Adrenal gland (tissue), 12 donors: ENCODE measurements around the gene TTLL11. TPM values are rescaled to one million over a fixed set of nuclear protein-coding genes. Genes with fewer than 3 reads are reported as not detected.

Source experiments
- DNase-seq, 7 donors: peaks; one replicate each; pipeline ENCODE4 v3.0.0-alpha.2; 2019 to 2020
- H3K27ac ChIP-seq, 5 donors: fragments of 200-600 bp; sonication (generic) in 4 of 5; 1 replicate in 3 of 5; 2 replicates in 2 of 5; pipeline versions ENCODE4 v1.5.1 to v1.8.0; 2016 to 2020; ENCODE audit warnings: mild to moderate bottlenecking in 1 of 5
- H3K27me3 ChIP-seq: fragments of 200-600 bp; 2 replicates; pipeline ENCODE4 v1.8.0; 2021
- H3K36me3 ChIP-seq, 2 donors: fragments of 200-600 bp; replicated peaks in 1 of 2; 1 replicate in 1 of 2; 2 replicates in 1 of 2; pipeline versions ENCODE4 v1.5.1 to v1.8.0; 2018 to 2022
- H3K4me1 ChIP-seq, 2 donors: fragments of 200-600 bp; replicated peaks in 1 of 2; 1 replicate in 1 of 2; 2 replicates in 1 of 2; pipeline versions ENCODE4 v1.5.1 to v1.8.0; 2018 to 2021
- H3K4me3 ChIP-seq, 4 donors: fragments of 200-600 bp; sonication (generic) in 3 of 4; one replicate each; pipeline ENCODE4 v1.5.1; 2016 to 2018
- H3K9me3 ChIP-seq, 3 donors: fragments of 200-600 bp; sonication (generic) in 1 of 3; replicated peaks in 1 of 3; 1 replicate in 2 of 3; 2 replicates in 1 of 3; pipeline versions ENCODE4 v1.5.1 to v1.8.0; 2016 to 2021
- POLR2A ChIP-seq, 2 donors: fragments of 450-650 bp; IDR thresholded peaks; one replicate each; pipeline ENCODE4 v1.6.1; 2017; ENCODE audit warnings: antibody characterized with exemption in 2 of 2, mild to moderate bottlenecking in 2 of 2, moderate library complexity in 1 of 2
- WGBS, 4 donors: extraction: QIAGEN DNeasy Blood & Tissue Kit in 2 of 4; methylation state at CpG; one replicate each; pipeline versions ENCODE4 v1.1.5 to v1.1.7; 2013 to 2017; 5-methylcytosine and 5-hydroxymethylcytosine counted together
- intact Hi-C, 2 donors: fragments of 100-400 bp; cut with DNase I; formaldehyde crosslinking; loops; one replicate each; pipeline versions ENCODE4 v1.14.1 to v1.15.0; 2022 to 2023
- polyA plus RNA-seq, 3 donors: library from polyadenylated mRNA; stranded (reverse); fragments of 200-250 nt in 2 of 3; fragments of 350-450 nt in 1 of 3; fragmentation: Illumina TruSeq in 1 of 3; extraction: RNeasy Lipid Tissue Mini Kit (QIAGEN cat#74804) in 1 of 3; gene quantifications; one replicate each; pipeline ENCODE4 v1.2.3, GENCODE V29; 2013 to 2014
- total RNA-seq, 9 donors: library from RNA; depleted of rRNA in 4 of 9; stranded (reverse); fragments of >200 nt in 4 of 9; fragments of 120-200 nt in 1 of 9; fragmentation: NEBNext Ultra II Directional in 1 of 9; extraction: Animal tissue kit (Norgen Biotek cat#: 25700) in 1 of 9; gene quantifications; one replicate each; pipeline versions ENCODE4 v1.1.0 to v1.2.4, GENCODE V29; 2013 to 2023
- TF ChIP-seq, protein P1 (sequence below), 6 experiments: fragments of 450-650 bp in 4 of 6; fragments of 200-600 bp in 2 of 6; sonication (generic) in 1 of 6; IDR thresholded peaks; 1 replicate in 5 of 6; 2 replicates in 1 of 6; pipeline versions ENCODE4 v1.5.1 to v1.8.0; 2016 to 2021; ENCODE audit warnings: antibody characterized with exemption in 6 of 6, mild to moderate bottlenecking in 2 of 6, moderate library complexity in 1 of 6
- donor health status: healthy with polysubstance abuse.
- donor health status: Bipolar disorder and iron deficiency.
- donor health status: DM: yes; HTN: yes; CAD: no.
- donor health status: DM: no; HTN: no; CAD: no.
- donor health status: DM: no; HTN: no; CAD: no.
- donor health status: DM: yes; HTN: yes; CAD: no.

The TTLL11 gene
- total and polyA plus RNA-seq, 12 donors: 4.8 to 30.9 (median 13.7) TPM

GRCh38 chr9:122129969-122130368, 36.9 kb upstream of the TTLL11 start:
- Histone ChIP-seq H3K4me1 (peaks cover 0 to 17% of the 10 kb centered on the region in 2 donors), H3K4me3 (no peak overlapping the region), H3K27me3 (peaks cover 11% of the 10 kb centered on the region), H3K9me3 (no peaks in the 10 kb centered on the region), H3K36me3 (no peaks in the 10 kb centered on the region), H3K27ac (no peak overlapping the region)
- intact Hi-C loops: loop anchor here (10.0 kb wide), 2 partner anchors 325 to 675 kb away; partner anchors contain the start of gene OR1K1 (in 1 of the 2)
- WGBS, 4 donors: 92 to 100% (median 93%) methylated on average over 2 of the region's 2 CpGs
- DNase-seq: no peak
- no peak for TF ChIP-seq POLR2A (IDR thresholded peaks at IDR 0.05)

- no peak overlapping the region for H3K27ac ChIP-seq
- intact Hi-C loops: loop anchor here (10.0 kb wide), 2 partner anchors 326 to 676 kb away; partner anchors contain the start of gene OR1K1 (in 1 of the 2)
Observed at GRCh38 chr9:122128969-122129343, 35.8 kb upstream of the TTLL11 start.

DNA sequence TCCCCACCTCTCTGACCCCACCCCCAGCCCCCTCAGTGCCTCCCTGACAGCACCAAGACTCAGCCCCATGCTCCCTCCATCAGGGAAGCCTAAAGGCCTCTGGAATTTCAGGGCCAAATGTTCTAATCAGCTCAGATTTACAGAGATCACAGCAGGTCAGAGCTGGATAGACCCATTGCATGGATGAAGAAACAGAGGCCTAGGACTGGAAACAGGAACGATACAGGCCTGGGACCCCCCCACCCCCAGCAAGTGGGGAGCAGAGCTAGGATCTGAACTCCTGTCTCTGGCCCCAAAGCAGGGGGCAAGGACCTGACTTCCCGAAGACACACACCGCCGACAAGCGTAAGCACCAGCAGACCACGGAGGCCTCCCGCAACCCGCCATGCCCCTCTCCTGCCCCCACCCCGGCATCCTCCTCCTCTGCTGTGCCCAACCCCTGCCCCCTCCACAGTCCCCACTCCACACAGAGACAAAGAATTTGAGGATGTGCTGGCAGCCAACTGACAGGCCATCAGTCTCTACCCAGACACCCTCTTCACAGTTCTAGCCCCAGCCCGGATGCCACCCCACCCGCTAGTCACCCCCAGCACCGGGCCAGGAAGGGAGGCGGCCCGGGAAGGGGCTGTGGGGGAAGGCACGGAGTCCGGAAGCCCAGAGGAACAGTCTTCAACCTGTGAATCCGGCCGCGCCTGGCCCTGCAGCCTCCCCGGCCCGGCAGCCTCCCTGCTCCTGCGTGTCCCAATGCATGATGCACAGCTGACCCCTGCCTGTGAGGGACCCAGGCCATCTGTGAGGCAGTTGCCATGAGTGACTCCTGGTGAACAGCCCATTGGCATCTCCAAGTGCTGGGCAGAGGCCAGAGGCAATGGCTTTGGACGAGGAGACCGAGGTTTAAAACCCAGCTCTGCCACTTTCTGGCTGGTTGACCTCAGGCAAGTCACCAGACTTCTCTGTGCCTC, 35.2 kb upstream of the TTLL11 start:
- DNase-seq: peak in 2 of 7 donors; percentile 24 to 64
- Histone ChIP-seq H3K4me3 (no peak overlapping the region), H3K4me1 (peaks cover 0 to 17% of the 10 kb centered on the region in 2 donors), H3K36me3 (no peaks in the 10 kb centered on the region), H3K27me3 (peaks cover 11% of the 10 kb centered on the region), H3K27ac (peak overlapping the region in 1 of 5 donors; percentile 22), H3K9me3 (no peaks in the 10 kb centered on the region)
- WGBS, 4 donors: 68 to 82% (median 74%) methylated on average over 16 to 24 of the region's 24 CpGs
- intact Hi-C loops: loop anchor here (10.0 kb wide), 2 partner anchors 327 to 677 kb away; partner anchors contain the start of gene OR1K1 (in 1 of the 2)
- no peak for TF ChIP-seq POLR2A (IDR thresholded peaks at IDR 0.05)
- TF ChIP-seq, protein P1, sequence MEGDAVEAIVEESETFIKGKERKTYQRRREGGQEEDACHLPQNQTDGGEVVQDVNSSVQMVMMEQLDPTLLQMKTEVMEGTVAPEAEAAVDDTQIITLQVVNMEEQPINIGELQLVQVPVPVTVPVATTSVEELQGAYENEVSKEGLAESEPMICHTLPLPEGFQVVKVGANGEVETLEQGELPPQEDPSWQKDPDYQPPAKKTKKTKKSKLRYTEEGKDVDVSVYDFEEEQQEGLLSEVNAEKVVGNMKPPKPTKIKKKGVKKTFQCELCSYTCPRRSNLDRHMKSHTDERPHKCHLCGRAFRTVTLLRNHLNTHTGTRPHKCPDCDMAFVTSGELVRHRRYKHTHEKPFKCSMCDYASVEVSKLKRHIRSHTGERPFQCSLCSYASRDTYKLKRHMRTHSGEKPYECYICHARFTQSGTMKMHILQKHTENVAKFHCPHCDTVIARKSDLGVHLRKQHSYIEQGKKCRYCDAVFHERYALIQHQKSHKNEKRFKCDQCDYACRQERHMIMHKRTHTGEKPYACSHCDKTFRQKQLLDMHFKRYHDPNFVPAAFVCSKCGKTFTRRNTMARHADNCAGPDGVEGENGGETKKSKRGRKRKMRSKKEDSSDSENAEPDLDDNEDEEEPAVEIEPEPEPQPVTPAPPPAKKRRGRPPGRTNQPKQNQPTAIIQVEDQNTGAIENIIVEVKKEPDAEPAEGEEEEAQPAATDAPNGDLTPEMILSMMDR (IDR thresholded peaks at IDR 0.05): no peak

More at GRCh38 chr9:122128969-122129343, 35.8 kb upstream of the TTLL11 start:
- Histone ChIP-seq H3K36me3 (no peaks in the 10 kb centered on the region), H3K4me1 (peaks cover 0 to 17% of the 10 kb centered on the region in 2 donors), H3K4me3 (no peak overlapping the region), H3K9me3 (no peaks in the 10 kb centered on the region), H3K27me3 (peaks cover 11% of the 10 kb centered on the region)
- TF ChIP-seq POLR2A (IDR thresholded peaks at IDR 0.05): no peak
- TF ChIP-seq, protein P1 (IDR thresholded peaks at IDR 0.05): no peak
- no peak for DNase-seq
- 79 to 90% (median 84%) methylated on average over 7 of the region's 7 CpGs for WGBS, 4 donors

DNA sequence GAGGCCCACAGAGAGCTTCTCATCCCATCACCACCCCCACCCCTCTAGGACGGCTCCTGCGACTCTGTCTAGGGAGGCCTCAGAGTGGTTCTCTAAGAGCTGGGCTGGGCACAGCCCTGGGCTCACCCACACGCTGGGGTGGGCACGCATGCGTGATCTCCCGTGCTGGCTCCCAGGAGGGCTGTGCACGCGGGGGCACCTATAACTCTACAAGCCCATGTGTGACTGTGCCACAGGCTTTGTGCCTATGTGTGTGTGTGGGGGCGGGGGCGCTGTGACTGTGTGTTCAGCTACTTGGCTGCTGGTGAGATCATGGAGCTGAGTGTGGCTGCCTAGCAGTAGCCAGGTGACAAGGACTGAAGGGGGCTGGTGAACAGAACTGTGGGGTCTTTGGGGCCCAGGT, 34.3 kb upstream of the TTLL11 start:
- intact Hi-C loops: loop anchor here (10.0 kb wide), 2 partner anchors 327 to 677 kb away; partner anchors contain the start of gene OR1K1 (in 1 of the 2)
- H3K27ac ChIP-seq: no peak overlapping the region
- 79 to 83% (median 81%) methylated on average over 7 to 10 of the region's 10 CpGs; no CpG with 5 or more reads in 1 of the 4 donors for WGBS, 4 donors
- no peaks in the 10 kb centered on the region for H3K36me3 ChIP-seq
- no peaks in the 10 kb centered on the region for H3K9me3 ChIP-seq
- no peak for TF ChIP-seq POLR2A (IDR thresholded peaks at IDR 0.05)
- TF ChIP-seq, protein P1 (IDR thresholded peaks at IDR 0.05): no peak
- no peak for DNase-seq
- H3K4me3 ChIP-seq: no peak overlapping the region
- H3K27me3 ChIP-seq: peaks cover 11% of the 10 kb centered on the region
- peaks cover 0 to 17% of the 10 kb centered on the region in 2 donors for H3K4me1 ChIP-seq
